Kidney (tissue), 14 donors: ENCODE results near the gene ZNF606. TPM values are rescaled to one million over a fixed set of nuclear protein-coding genes. Genes with fewer than 3 reads are reported as not detected.

Source experiments
- DNase-seq, 5 donors: peaks; one replicate each; pipeline ENCODE4 v3.0.0-alpha.2; 2013 to 2020
- FAIRE-seq: peaks from 2 replicates; lab custom pipeline; 2012; peaks lifted over from hg19 to GRCh38; lab: Jason Lieb, UNC
- H3K27ac ChIP-seq, 2 donors: one replicate each; pipeline ENCODE4 v1.7.0; 2013; ENCODE audit warnings: low read depth in 2 of 2, low read length in 2 of 2, inconsistent platforms in 1 of 2
- H3K27me3 ChIP-seq: one replicate; pipeline ENCODE4 v1.7.1; 2013; ENCODE audit warnings: low read length, inconsistent platforms; ENCODE audit not compliant: control insufficient read depth, insufficient read depth
- H3K36me3 ChIP-seq, 3 donors: one replicate each; pipeline versions ENCODE4 v1.7.0 to v1.7.1; 2013; ENCODE audit warnings: low read length in 3 of 3, control low read depth in 1 of 3, inconsistent platforms in 1 of 3; ENCODE audit not compliant: insufficient read depth in 3 of 3, control insufficient read depth in 2 of 3
- H3K4me1 ChIP-seq, 3 donors: one replicate each; pipeline versions ENCODE4 v1.7.0 to v1.7.1; 2013; ENCODE audit warnings: low read length in 3 of 3, inconsistent platforms in 1 of 3, low read depth in 1 of 3; ENCODE audit not compliant: control insufficient read depth in 2 of 3, insufficient read depth in 2 of 3
- H3K4me3 ChIP-seq, 3 donors: one replicate each; pipeline versions ENCODE4 v1.7.0 to v1.8.1; 2013; ENCODE audit warnings: low read length in 3 of 3, control low read depth in 1 of 3, inconsistent platforms in 1 of 3
- H3K9ac ChIP-seq, 3 donors: one replicate each; pipeline versions ENCODE4 v1.7.0 to v1.7.1; 2013; ENCODE audit warnings: low read length in 3 of 3, control low read depth in 1 of 3, inconsistent platforms in 1 of 3
- H3K9me3 ChIP-seq, 3 donors: one replicate each; pipeline versions ENCODE4 v1.7.0 to v1.7.1; 2013; ENCODE audit warnings: low read length in 3 of 3, control low read depth in 1 of 3, inconsistent platforms in 1 of 3; ENCODE audit not compliant: control insufficient read depth in 2 of 3, insufficient read depth in 1 of 3
- CTCF ChIP-seq: IDR thresholded peaks from 3 replicates; pipeline ENCODE4 v1.5.1; 2012; ENCODE audit warnings: mild to moderate bottlenecking, moderate library complexity, borderline replicate concordance; ENCODE audit not compliant: insufficient read depth; ENCODE audit errors: extremely low read depth
- intact Hi-C: fragments of 100-400 bp; cut with DNase I; formaldehyde crosslinking; loops from one replicate; pipeline ENCODE4 v1.11.1; 2022
- polyA plus RNA-seq: library from polyadenylated mRNA; stranded (reverse); fragments of 350-450 nt; fragmentation: Illumina TruSeq; extraction: RNeasy Lipid Tissue Mini Kit (QIAGEN cat#74804); gene quantifications from one replicate; pipeline ENCODE4 v1.2.3, GENCODE V29; 2014; ENCODE audit warnings: low read depth, low replicate concordance; ENCODE audit not compliant: insufficient read depth
- total RNA-seq: library from RNA; stranded (reverse); fragmentation: NEBNext Ultra II Directional; extraction: Animal tissue kit (Norgen Biotek cat#: 25700); gene quantifications from one replicate; pipeline ENCODE4 v1.2.1, GENCODE V29; 2021
- donor health status: control.
- donor health status: control.
- donor health status: control.
- donor health status: control.
- donor health status: control.
- donor health status: DM: yes; HTN: yes; CAD: no.
- donor health status: Normal renal cell carcinoma (clear cell type).

The ZNF606 gene
- total and polyA plus RNA-seq, 2 donors from 2014 or later: 7.2 to 23.0 TPM

GRCh38 chr19:57949296-57949695 lies 53.3 kb downstream of the ZNF606 start:
- TF ChIP-seq CTCF: no peak

GRCh38 chr19:57947419-57948134 lies 55.0 kb downstream of the ZNF606 start, which contains the start of gene ZNF256:
Gene ZNF256, minus strand, starts transcription at chr19:57947706. Its CDS starts 232 bp downstream, at chr19:57947474.
- Histone ChIP-seq H3K36me3 (peaks cover 0 to 13% (median 11%) of the 10 kb centered on the region in 3 donors), H3K9me3 (peaks cover 0 to 16% (median 0%) of the 10 kb centered on the region in 3 donors), H3K4me1 (peaks cover 0 to 16% (median 9%) of the 10 kb centered on the region in 3 donors), H3K9ac (peak within 1 kb of the TSS; percentile 74 to 86 (median 75)), H3K27me3 (no peaks in the 10 kb centered on the region), H3K4me3 (peak within 1 kb of the TSS; percentile 85 to 95 (median 91)), H3K27ac (peak within 1 kb of the TSS; percentile 49 to 57)
- intact Hi-C loops: no loop called here
- FAIRE-seq (peak; percentile 92), DNase-seq (peak; percentile 98 to 99 (median 98))
- TF ChIP-seq CTCF: peak; percentile 57

More at GRCh38 chr19:57949296-57949695, 53.3 kb downstream of the ZNF606 start:
- no peak for FAIRE-seq
- Histone ChIP-seq H3K27ac (no peak overlapping the region), H3K36me3 (no peaks in the 10 kb centered on the region), H3K9ac (no peak overlapping the region), H3K4me3 (no peak overlapping the region), H3K9me3 (peaks cover 0 to 4% (median 0%) of the 10 kb centered on the region in 3 donors), H3K4me1 (peaks cover 0 to 16% (median 9%) of the 10 kb centered on the region in 3 donors), H3K27me3 (no peaks in the 10 kb centered on the region)
- no peak for DNase-seq
- intact Hi-C loops: no loop called here

DNA sequence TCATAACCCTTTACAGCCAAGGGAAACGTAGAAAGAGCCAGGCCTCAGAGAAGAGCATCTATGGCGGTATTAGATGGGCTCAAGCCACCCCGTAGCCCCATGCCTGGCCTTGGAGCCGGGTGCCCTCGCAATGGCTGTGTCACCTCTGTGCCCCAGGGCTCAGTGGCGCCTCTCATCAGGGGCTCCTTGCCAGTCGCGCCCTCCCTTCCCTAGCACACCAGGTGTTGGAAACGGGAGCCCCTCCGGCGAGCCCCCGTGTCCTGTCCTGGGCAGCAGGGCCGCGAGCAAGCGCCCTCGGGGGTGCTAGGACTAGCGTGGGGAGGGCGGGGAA lies 55.6 kb downstream of the ZNF606 start:
- FAIRE-seq (no peak), DNase-seq (no peak)
- TF ChIP-seq CTCF: no peak
- H3K36me3 ChIP-seq: peaks cover under 1 to 18% (median 17%) of the 10 kb centered on the region in 3 donors
- no peaks in the 10 kb centered on the region for H3K27me3 ChIP-seq
- H3K9me3 ChIP-seq: peaks cover 0 to 21% (median 2%) of the 10 kb centered on the region in 3 donors
- H3K9ac ChIP-seq: peak overlapping the region; percentile 52 to 86 (median 75)
- peaks cover 0 to 16% (median 9%) of the 10 kb centered on the region in 3 donors for H3K4me1 ChIP-seq
- intact Hi-C loops: no loop called here
- peak overlapping the region; percentile 49 to 57 for H3K27ac ChIP-seq
- H3K4me3 ChIP-seq: peak overlapping the region; percentile 85 to 95 (median 91)
